Rectal smooth muscle tissue (tissue), 1 donor: ENCODE data around the gene HERC3.
"Not testable (repeated sequence)": the region's sequence is repeated elsewhere in the genome, so short reads cannot be mapped to it uniquely, and the experiment has no call there.

Source experiments
- H3K27ac ChIP-seq: one replicate; pipeline ENCODE4 v1.7.0; 2013; ENCODE audit warnings: low read depth, low read length, inconsistent platforms
- H3K27me3 ChIP-seq: one replicate; pipeline ENCODE4 v1.7.0; 2013; ENCODE audit warnings: low read length; ENCODE audit not compliant: control insufficient read depth, insufficient read depth
- H3K36me3 ChIP-seq: one replicate; pipeline ENCODE4 v1.7.0; 2013; ENCODE audit warnings: low read length; ENCODE audit not compliant: control insufficient read depth, insufficient read depth
- H3K4me1 ChIP-seq: one replicate; pipeline ENCODE4 v1.7.0; 2013; ENCODE audit warnings: low read length; ENCODE audit not compliant: control insufficient read depth, insufficient read depth
- H3K4me3 ChIP-seq: one replicate; pipeline ENCODE4 v1.7.0; 2013; ENCODE audit warnings: low read length
- H3K9ac ChIP-seq: one replicate; pipeline ENCODE4 v1.7.0; 2013; ENCODE audit warnings: low read length

HERC3 gene

GRCh38 chr4:88592600-88593448, 544 bp downstream of the HERC3 start:
- Histone ChIP-seq H3K9ac (peak overlapping the region; percentile 49), H3K27ac (peak overlapping the region; percentile 90), H3K4me3 (peak overlapping the region; percentile 90), H3K27me3 (no peaks in the 10 kb centered on the region), H3K4me1 (peaks cover 8% of the 10 kb centered on the region), H3K36me3 (peaks cover 2% of the 10 kb centered on the region)

- Histone ChIP-seq H3K36me3 (peaks cover 5% of the 10 kb centered on the region), H3K4me3 (no peak overlapping the region), H3K27ac (no peak overlapping the region), H3K4me1 (peaks cover 22% of the 10 kb centered on the region), H3K27me3 (no peaks in the 10 kb centered on the region), H3K9ac (no peak overlapping the region)
Observed at GRCh38 chr4:88597970-88598660, 5.8 kb downstream of the HERC3 start.

- H3K9ac ChIP-seq: no peak overlapping the region
- H3K4me3 ChIP-seq: no peak overlapping the region
- peaks cover 5% of the 10 kb centered on the region for H3K36me3 ChIP-seq
- H3K27me3 ChIP-seq: no peaks in the 10 kb centered on the region
- peak overlapping the region; percentile 50 for H3K27ac ChIP-seq
- peaks cover 19% of the 10 kb centered on the region for H3K4me1 ChIP-seq
Observed at GRCh38 chr4:88599298-88599697, 7.0 kb downstream of the HERC3 start.

- H3K9ac ChIP-seq: no peak overlapping the region
- H3K36me3 ChIP-seq: peaks cover 5% of the 10 kb centered on the region
- H3K4me1 ChIP-seq: peaks cover 19% of the 10 kb centered on the region
- H3K27me3 ChIP-seq: no peaks in the 10 kb centered on the region
- H3K4me3 ChIP-seq: no peak overlapping the region
- peak overlapping the region; percentile 50 for H3K27ac ChIP-seq
Observed at GRCh38 chr4:88599714-88600113, 7.4 kb downstream of the HERC3 start.

GRCh38 chr4:88600176-88600838, 8.0 kb downstream of the HERC3 start:
- H3K4me3 ChIP-seq: no peak overlapping the region
- no peak overlapping the region for H3K9ac ChIP-seq
- peaks cover 5% of the 10 kb centered on the region for H3K36me3 ChIP-seq
- H3K4me1 ChIP-seq: peaks cover 19% of the 10 kb centered on the region
- no peaks in the 10 kb centered on the region for H3K27me3 ChIP-seq
- H3K27ac ChIP-seq: peak overlapping the region; percentile 50

GRCh38 chr4:88604978-88605678, 12.8 kb downstream of the HERC3 start:
- no peaks in the 10 kb centered on the region for H3K27me3 ChIP-seq
- peaks cover 4% of the 10 kb centered on the region for H3K4me1 ChIP-seq
- no peak overlapping the region for H3K9ac ChIP-seq
- no peak overlapping the region for H3K27ac ChIP-seq
- peaks cover 4% of the 10 kb centered on the region for H3K36me3 ChIP-seq
- no peak overlapping the region for H3K4me3 ChIP-seq

GRCh38 chr4:88605736-88606135, 13.5 kb downstream of the HERC3 start:
- peaks cover 4% of the 10 kb centered on the region for H3K36me3 ChIP-seq
- no peak overlapping the region for H3K4me3 ChIP-seq
- H3K9ac ChIP-seq: no peak overlapping the region
- no peak overlapping the region for H3K27ac ChIP-seq
- no peaks in the 10 kb centered on the region for H3K27me3 ChIP-seq
- H3K4me1 ChIP-seq: peaks cover 5% of the 10 kb centered on the region

GRCh38 chr4:88606832-88607231, 14.6 kb downstream of the HERC3 start:
- Histone ChIP-seq H3K27me3 (no peaks in the 10 kb centered on the region), H3K4me1 (peaks cover 16% of the 10 kb centered on the region), H3K9ac (no peak overlapping the region), H3K36me3 (peaks cover 4% of the 10 kb centered on the region), H3K4me3 (no peak overlapping the region), H3K27ac (no peak overlapping the region)

- Histone ChIP-seq H3K27me3 (no peaks in the 10 kb centered on the region), H3K9ac (no peak overlapping the region), H3K4me3 (no peak overlapping the region), H3K36me3 (peaks cover 4% of the 10 kb centered on the region), H3K27ac (no peak overlapping the region), H3K4me1 (peaks cover 31% of the 10 kb centered on the region)
Observed at GRCh38 chr4:88609387-88609786, 17.1 kb downstream of the HERC3 start.

GRCh38 chr4:88609794-88610193, 17.5 kb downstream of the HERC3 start:
- H3K27me3 ChIP-seq, H3K9ac ChIP-seq, H3K4me3 ChIP-seq, H3K36me3 ChIP-seq: not testable (repeated sequence)
- H3K27ac ChIP-seq: peak overlapping the region; percentile 12
- peaks cover 31% of the 10 kb centered on the region for H3K4me1 ChIP-seq

- H3K4me3 ChIP-seq: no peak overlapping the region
- H3K36me3 ChIP-seq: peaks cover 4% of the 10 kb centered on the region
- H3K27me3 ChIP-seq: no peaks in the 10 kb centered on the region
- peak overlapping the region; percentile 63 for H3K27ac ChIP-seq
- no peak overlapping the region for H3K9ac ChIP-seq
- peaks cover 31% of the 10 kb centered on the region for H3K4me1 ChIP-seq
Observed at GRCh38 chr4:88610771-88611170, 18.5 kb downstream of the HERC3 start.

- H3K4me1 ChIP-seq: peaks cover 35% of the 10 kb centered on the region
- no peak overlapping the region for H3K4me3 ChIP-seq
- no peaks in the 10 kb centered on the region for H3K27me3 ChIP-seq
- peak overlapping the region; percentile 63 for H3K27ac ChIP-seq
- H3K9ac ChIP-seq: no peak overlapping the region
- H3K36me3 ChIP-seq: no peaks in the 10 kb centered on the region
Observed at GRCh38 chr4:88613417-88613875, 21.2 kb downstream of the HERC3 start.
